Neural cell (in vitro differentiated cells): ENCODE measurements around the gene ARID3A.

Experiments used
- CTCF ChIP-seq: fragments of 450-650 bp; IDR thresholded peaks from 2 replicates; pipeline ENCODE4 v1.5.1; 2014; ENCODE audit warnings: antibody characterized with exemption, mild to moderate bottlenecking, moderate library complexity; ENCODE audit not compliant: poor library complexity, severe bottlenecking
- EP300 ChIP-seq: fragments of 450-650 bp; conservative IDR thresholded peaks from 2 replicates; pipeline ENCODE4 v1.6.1; 2014; ENCODE audit warnings: antibody characterized with exemption, mild to moderate bottlenecking, moderate library complexity; ENCODE audit not compliant: poor library complexity, severe bottlenecking
- EZH2 ChIP-seq: fragments of 200-600, 300-800 bp; shearing (Covaris generic), sonication (generic); IDR thresholded peaks from 2 replicates; pipeline ENCODE4 v1.6.1; 2014; ENCODE audit warnings: antibody characterized with exemption, low read length, borderline replicate concordance, mild to moderate bottlenecking; ENCODE audit not compliant: insufficient read depth, poor library complexity, severe bottlenecking
- REST ChIP-seq: IDR thresholded peaks from 2 replicates; pipeline ENCODE4 v1.6.1; 2012; ENCODE audit warnings: borderline replicate concordance
- SMC3 ChIP-seq: fragments of 450-650 bp; conservative IDR thresholded peaks from 2 replicates; pipeline ENCODE4 v1.6.1; 2014; ENCODE audit warnings: antibody characterized with exemption, mild to moderate bottlenecking, moderate library complexity; ENCODE audit not compliant: poor library complexity

- TF ChIP-seq EP300: no peak
- no peak for TF ChIP-seq SMC3
- TF ChIP-seq CTCF: no peak
- TF ChIP-seq EZH2: no peak
- no peak for TF ChIP-seq REST
Measured at GRCh38 chr19:973726-974563, 48.1 kb downstream of the ARID3A start.
